H9 (cell line): ENCODE data around the gene GSAP. TPM values are rescaled to one million over a fixed set of nuclear protein-coding genes. Genes with fewer than 3 reads are reported as not detected.

Experiments
- DNase-seq: peaks from one replicate; pipeline ENCODE4 v3.0.0-alpha.2; 2017
- H2AFZ ChIP-seq: one replicate; pipeline ENCODE4 v1.6.1; 2013; ENCODE audit warnings: mild to moderate bottlenecking, low read length, control low read depth, moderate library complexity
- H2AK5ac ChIP-seq: 2 replicates; pipeline ENCODE4 v1.6.1; 2013; ENCODE audit warnings: low read length, control low read depth, mixed read lengths; ENCODE audit not compliant: insufficient read length
- H2BK120ac ChIP-seq: one replicate; pipeline ENCODE4 v1.6.1; 2013; ENCODE audit warnings: low read depth, mild to moderate bottlenecking, low read length, control low read depth, inconsistent platforms; ENCODE audit not compliant: poor library complexity, severe bottlenecking
- H2BK12ac ChIP-seq: 2 replicates; pipeline ENCODE4 v1.6.1; 2013; ENCODE audit warnings: low read length, control low read depth, mixed read lengths, low read depth; ENCODE audit not compliant: insufficient read length
- H2BK15ac ChIP-seq: 2 replicates; pipeline ENCODE4 v1.6.1; 2013; ENCODE audit warnings: low read depth, low read length, control low read depth
- H2BK20ac ChIP-seq: one replicate; pipeline ENCODE4 v1.6.1; 2013; ENCODE audit warnings: low read depth, mild to moderate bottlenecking, low read length, control low read depth, inconsistent platforms; ENCODE audit not compliant: poor library complexity, severe bottlenecking
- H2BK5ac ChIP-seq: 2 replicates; pipeline ENCODE4 v1.6.1; 2013; ENCODE audit warnings: low read length, control low read depth, mixed read lengths; ENCODE audit not compliant: insufficient read length
- H3K14ac ChIP-seq: 2 replicates; pipeline ENCODE4 v1.6.1; 2013; ENCODE audit warnings: low read length, control low read depth; ENCODE audit not compliant: insufficient read depth
- H3K18ac ChIP-seq: 2 replicates; pipeline ENCODE4 v1.6.1; 2013; ENCODE audit warnings: low read depth, mild to moderate bottlenecking, mixed read lengths, low read length, control low read depth; ENCODE audit not compliant: insufficient read length
- H3K23ac ChIP-seq: 2 replicates; pipeline ENCODE4 v1.6.1; 2013; ENCODE audit warnings: low read length, control low read depth, mixed read lengths, low read depth; ENCODE audit not compliant: insufficient read length
- H3K23me2 ChIP-seq: 2 replicates; pipeline ENCODE4 v1.6.1; 2013; ENCODE audit warnings: low read depth, mild to moderate bottlenecking, mixed read lengths, low read length, control low read depth; ENCODE audit not compliant: insufficient read length, poor library complexity, severe bottlenecking
- H3K27ac ChIP-seq: 2 replicates; pipeline ENCODE4 v1.5.1; 2013; ENCODE audit warnings: low read length, control low read depth, mixed read lengths, low read depth; ENCODE audit not compliant: insufficient read length
- H3K27me3 ChIP-seq: 2 replicates; pipeline ENCODE4 v1.6.1; 2013; ENCODE audit warnings: low read length, control low read depth, inconsistent platforms; ENCODE audit not compliant: insufficient read depth
- H3K4ac ChIP-seq: 2 replicates; pipeline ENCODE4 v1.6.1; 2013; ENCODE audit warnings: low read depth, mild to moderate bottlenecking, control low read depth, inconsistent platforms, low read length, moderate library complexity
- H3K4me1 ChIP-seq: 2 replicates; pipeline ENCODE4 v1.6.1; 2013; ENCODE audit warnings: low read length, control low read depth, inconsistent platforms; ENCODE audit not compliant: insufficient read depth
- H3K4me2 ChIP-seq: 2 replicates; pipeline ENCODE4 v1.6.1; 2013; ENCODE audit warnings: low read length, control low read depth, mixed read lengths; ENCODE audit not compliant: insufficient read length, insufficient read depth
- H3K56ac ChIP-seq: 2 replicates; pipeline ENCODE4 v1.6.1; 2013; ENCODE audit warnings: low read depth, mild to moderate bottlenecking, mixed read lengths, low read length, control low read depth; ENCODE audit not compliant: insufficient read length
- H3K79me1 ChIP-seq: 2 replicates; pipeline ENCODE4 v1.6.1; 2013; ENCODE audit warnings: low read depth, mild to moderate bottlenecking, moderate library complexity, low read length, control low read depth, inconsistent platforms; ENCODE audit not compliant: insufficient read depth, poor library complexity, severe bottlenecking
- H3K79me2 ChIP-seq: 2 replicates; pipeline ENCODE4 v1.6.1; 2013; ENCODE audit warnings: low read length, control low read depth, inconsistent platforms; ENCODE audit not compliant: insufficient read depth
- H3K9ac ChIP-seq: 2 replicates; pipeline ENCODE4 v1.6.1; 2013; ENCODE audit warnings: low read length, control low read depth, mixed read lengths; ENCODE audit not compliant: insufficient read length; ENCODE audit errors: extremely low read depth
- H3K9me3 ChIP-seq: one replicate; pipeline ENCODE4 v1.6.1; 2013; ENCODE audit warnings: low read depth, low read length, inconsistent platforms; ENCODE audit not compliant: control insufficient read depth
- H3T11ph ChIP-seq: one replicate; pipeline ENCODE4 v1.6.1; 2013; ENCODE audit warnings: mild to moderate bottlenecking, low read length, control low read depth, inconsistent platforms
- H4K20me1 ChIP-seq: one replicate; pipeline ENCODE4 v1.6.1; 2013; ENCODE audit not compliant: control insufficient read depth, insufficient read length, insufficient read depth
- H4K5ac ChIP-seq: 2 replicates; pipeline ENCODE4 v1.6.1; 2013; ENCODE audit warnings: low read depth, mild to moderate bottlenecking, mixed read lengths, low read length, control low read depth; ENCODE audit not compliant: insufficient read length
- H4K8ac ChIP-seq: replicated peaks from 2 replicates; pipeline ENCODE4 v1.6.1; 2013; ENCODE audit warnings: low read length, control low read depth, mixed read lengths, low read depth; ENCODE audit not compliant: insufficient read length
- H4K91ac ChIP-seq: 2 replicates; pipeline ENCODE4 v1.6.1; 2013; ENCODE audit warnings: low read depth, mild to moderate bottlenecking, moderate library complexity, mixed read lengths, low read length, control low read depth; ENCODE audit not compliant: insufficient read length
- H3K27ac Mint-ChIP-seq, 3 experiments: 2 replicates in 2 of 3; 3 replicates in 1 of 3; pipeline ENCODE4 v1.8.0; 2020 to 2021; ENCODE audit warnings: mixed read lengths in 3 of 3, mild to moderate bottlenecking in 1 of 3, moderate library complexity in 1 of 3
- H3K27me3 Mint-ChIP-seq: 2 replicates; pipeline ENCODE4 v1.8.0; 2021; ENCODE audit warnings: low read depth, mild to moderate bottlenecking, moderate library complexity, mixed read lengths
- H3K36me3 Mint-ChIP-seq, 3 experiments: 2 replicates in 2 of 3; 3 replicates in 1 of 3; pipeline ENCODE4 v1.8.0; 2020 to 2021; ENCODE audit warnings: low read depth in 3 of 3, mixed read lengths in 3 of 3; ENCODE audit not compliant: insufficient read depth in 1 of 3
- H3K4me1 Mint-ChIP-seq, 2 experiments: 2 replicates each; pipeline ENCODE4 v1.8.0; 2020; ENCODE audit warnings: mixed read lengths in 2 of 2
- H3K4me3 Mint-ChIP-seq, 2 experiments: 2 replicates in 1 of 2; 3 replicates in 1 of 2; pipeline ENCODE4 v1.8.0; 2020 to 2021; ENCODE audit warnings: mild to moderate bottlenecking in 2 of 2, mixed read lengths in 2 of 2, moderate library complexity in 1 of 2
- H3K9me3 Mint-ChIP-seq, 2 experiments: 2 replicates in 1 of 2; 3 replicates in 1 of 2; pipeline ENCODE4 v1.8.0; 2020; ENCODE audit warnings: mild to moderate bottlenecking in 2 of 2, mixed read lengths in 2 of 2, moderate library complexity in 1 of 2
- CTCF ChIP-seq: fragments of 200-600 bp; sonication (generic); conservative IDR thresholded peaks from 3 replicates; pipeline ENCODE4 v1.8.0; 2021; ENCODE audit warnings: antibody characterized with exemption, mild to moderate bottlenecking
- WGBS: extraction: QIAGEN DNeasy Blood & Tissue Kit; methylation state at CpG from one replicate; pipeline ENCODE4 v1.1.7; 2013; ENCODE audit warnings: missing lambda C conversion rate, low lambda C conversion rate, mixed read lengths; ENCODE audit not compliant: insufficient read length; ENCODE audit errors: extremely low coverage; 5-methylcytosine and 5-hydroxymethylcytosine counted together
- total RNA-seq: library from RNA; stranded (reverse); gene quantifications from 2 replicates; pipeline ENCODE4 v1.2.1, GENCODE V29; 2021

GSAP gene
- total RNA-seq, 1 experiment from 2014 or later = 1.9 TPM

- WGBS = no CpG with 5 or more reads among the region's 2 CpGs
- H3K36me3 Mint-ChIP-seq = no peaks in the 10 kb centered on the region
Measured at GRCh38 chr7:77368974-77369373, 47.2 kb downstream of the GSAP start.

More at GRCh38 chr7:77368974-77369373, 47.2 kb downstream of the GSAP start:
- H3K27me3 ChIP-seq = no peaks in the 10 kb centered on the region
- no peaks in the 10 kb centered on the region for H3K9me3 ChIP-seq
- no peak overlapping the region for H3K23ac ChIP-seq
- no peak overlapping the region for H3K14ac ChIP-seq
- H2BK5ac ChIP-seq = no peak overlapping the region
- H3K9ac ChIP-seq = no peak overlapping the region
- no peak for TF ChIP-seq CTCF
- Mint-ChIP-seq H3K4me3 (no peak overlapping the region), H3K27me3 (no peaks in the 10 kb centered on the region; the same call in none of the 2 replicates), H3K4me1 (no peaks in the 10 kb centered on the region), H3K9me3 (peaks cover 0 to 4% of the 10 kb centered on the region in 2 experiments; a peak in 2 of 5 replicates), H3K27ac (no peak overlapping the region)
- no peak overlapping the region for H3K27ac ChIP-seq
- H2AFZ ChIP-seq = no peak overlapping the region
- H4K8ac ChIP-seq = no peak overlapping the region
- no peaks in the 10 kb centered on the region for H3K79me1 ChIP-seq
- no peak overlapping the region for H2AK5ac ChIP-seq
- H3K79me2 ChIP-seq = no peaks in the 10 kb centered on the region
- H4K91ac ChIP-seq = no peak overlapping the region
- no peak overlapping the region for H2BK20ac ChIP-seq
- no peak overlapping the region for H2BK120ac ChIP-seq
- H3K4ac ChIP-seq = no peak overlapping the region
- no peak overlapping the region for H3K18ac ChIP-seq
- H4K20me1 ChIP-seq = no peaks in the 10 kb centered on the region
- no peak for DNase-seq
- H4K5ac ChIP-seq = no peak overlapping the region
- no peak overlapping the region for H3K4me2 ChIP-seq
- H3K56ac ChIP-seq = no peak overlapping the region
- no peak overlapping the region for H2BK12ac ChIP-seq
- H3K23me2 ChIP-seq = no peaks in the 10 kb centered on the region
- H3K4me1 ChIP-seq = no peaks in the 10 kb centered on the region
- no peak overlapping the region for H3T11ph ChIP-seq
- H2BK15ac ChIP-seq = no peak overlapping the region
